GM23338 (cell line): Measurements from ENCODE around the gene PYDC2. TPM values are rescaled to one million over a fixed set of nuclear protein-coding genes. Genes with fewer than 3 reads are reported as not detected.

Source experiments
- ATAC-seq: fragments of 200-7000 bp; cut with Tn5 transposase; 3 replicates; pipeline ENCODE4 v1.9.1; 2020
- DNase-seq: peaks from one replicate; pipeline ENCODE4 v3.0.0-alpha.2; 2015; ENCODE audit warnings: low spot score
- H2AFZ ChIP-seq: fragments of 200-600 bp; sonication (generic); 2 replicates; pipeline ENCODE4 v1.8.0; 2016; ENCODE audit warnings: antibody characterized with exemption, mild to moderate bottlenecking, moderate library complexity
- H3F3A ChIP-seq: fragments of 200-600 bp; sonication (generic); replicated peaks from 2 replicates; pipeline ENCODE4 v1.8.0; 2017; ENCODE audit warnings: antibody characterized with exemption, mixed run types, low read depth
- H3K27ac ChIP-seq: fragments of 200-600 bp; sonication (generic); 2 replicates; pipeline ENCODE4 v1.6.1; 2016; ENCODE audit warnings: low read depth
- H3K27me3 ChIP-seq: fragments of 200-600 bp; sonication (generic); 2 replicates; pipeline ENCODE4 v1.8.0; 2016; ENCODE audit warnings: mild to moderate bottlenecking, mixed run types, moderate library complexity; ENCODE audit not compliant: insufficient read depth
- H3K36me3 ChIP-seq: fragments of 200-600 bp; sonication (generic); 2 replicates; pipeline ENCODE4 v1.8.0; 2016; ENCODE audit warnings: mild to moderate bottlenecking; ENCODE audit not compliant: insufficient read depth
- H3K4me1 ChIP-seq: fragments of 200-600 bp; sonication (generic); 2 replicates; pipeline ENCODE4 v1.8.0; 2016; ENCODE audit warnings: mild to moderate bottlenecking, moderate library complexity; ENCODE audit not compliant: insufficient read depth
- H3K4me2 ChIP-seq: fragments of 200-600 bp; sonication (generic); 2 replicates; pipeline ENCODE4 v1.7.1; 2017; ENCODE audit warnings: mixed run types
- H3K4me3 ChIP-seq: fragments of 200-600 bp; sonication (generic); 2 replicates; pipeline ENCODE4 v1.6.1; 2016; ENCODE audit warnings: mixed run types
- H3K79me2 ChIP-seq: fragments of 200-600 bp; sonication (generic); replicated peaks from 2 replicates; pipeline ENCODE4 v1.8.0; 2017; ENCODE audit warnings: mild to moderate bottlenecking; ENCODE audit not compliant: insufficient read depth
- H3K9me2 ChIP-seq: fragments of 200-600 bp; sonication (generic); 2 replicates; pipeline ENCODE4 v1.8.0; 2017; ENCODE audit not compliant: insufficient read depth
- H4K20me1 ChIP-seq: fragments of 200-600 bp; sonication (generic); replicated peaks from 2 replicates; pipeline ENCODE4 v1.8.0; 2017; ENCODE audit warnings: mild to moderate bottlenecking; ENCODE audit not compliant: insufficient read depth
- H3K27ac Mint-ChIP-seq: 2 replicates; pipeline ENCODE4 v1.8.0; 2020; ENCODE audit warnings: inconsistent platforms, mild to moderate bottlenecking, moderate library complexity, mixed read lengths
- H3K27me3 Mint-ChIP-seq: 3 replicates; pipeline ENCODE4 v1.8.0; 2022; ENCODE audit warnings: low read depth, mild to moderate bottlenecking, moderate library complexity, mixed read lengths, inconsistent platforms; ENCODE audit not compliant: insufficient read depth, poor library complexity
- H3K36me3 Mint-ChIP-seq: 3 replicates; pipeline ENCODE4 v1.8.0; 2021; ENCODE audit warnings: low read depth, mild to moderate bottlenecking, inconsistent platforms, moderate library complexity, mixed read lengths
- H3K4me1 Mint-ChIP-seq: 3 replicates; pipeline ENCODE4 v1.8.0; 2020; ENCODE audit warnings: mild to moderate bottlenecking, inconsistent platforms, mixed read lengths
- H3K4me3 Mint-ChIP-seq: 3 replicates; pipeline ENCODE4 v1.8.0; 2021; ENCODE audit warnings: moderate library complexity, mild to moderate bottlenecking, inconsistent platforms, mixed read lengths
- H3K9me3 Mint-ChIP-seq: 3 replicates; pipeline ENCODE4 v1.8.0; 2020; ENCODE audit warnings: moderate library complexity, mild to moderate bottlenecking, inconsistent platforms, mixed read lengths
- CTCF ChIP-seq, 2 experiments: fragments of 200-600 bp in 1 of 2; sonication (generic) in 1 of 2; conservative IDR thresholded peaks; 2 replicates each; pipeline versions ENCODE4 v1.5.1 to v1.6.1; 2016 to 2017; ENCODE audit warnings: antibody characterized with exemption in 2 of 2, low read depth in 2 of 2, mild to moderate bottlenecking in 2 of 2, moderate library complexity in 1 of 2
- NANOG ChIP-seq: IDR thresholded peaks from 2 replicates; pipeline ENCODE4 v1.6.1; 2016; ENCODE audit warnings: antibody characterized with exemption, borderline replicate concordance
- ZNF331 ChIP-seq: fragments of 250-450 bp; sonication (Bioruptor Pico); IDR thresholded peaks from 2 replicates; pipeline ENCODE4 v1.5.0; 2020; ENCODE audit warnings: low read depth, mild to moderate bottlenecking, moderate library complexity
- ZNF462 ChIP-seq: fragments of 250-450 bp; sonication (Bioruptor Pico); IDR thresholded peaks from 2 replicates; pipeline ENCODE4 v1.5.0; 2020; ENCODE audit warnings: mild to moderate bottlenecking, moderate library complexity
- polyA plus RNA-seq: library from polyadenylated mRNA; unstranded; fragments of >200 nt; fragmentation: Nextera tagmentation; extraction: Ambion mirVana; gene quantifications from 2 replicates; pipeline ENCODE4 v1.2.1, GENCODE V29; 2016
- total RNA-seq: library from RNA; depleted of rRNA; stranded (reverse); fragments of >200 nt; shearing (Covaris generic); gene quantifications from 2 replicates; pipeline ENCODE4 v1.2.3, GENCODE V29; 2014

Gene PYDC2
- total and polyA plus RNA-seq, 2 experiments from 2014 or later, result not detected

GRCh38 chr3:191499307-191500080 is 38.5 kb downstream of the PYDC2 start:
- Histone ChIP-seq H4K20me1 (no peaks in the 10 kb centered on the region), H3K27ac (no peak overlapping the region), H3K9me2 (no peaks in the 10 kb centered on the region), H3K36me3 (no peaks in the 10 kb centered on the region), H3K79me2 (no peaks in the 10 kb centered on the region), H3K4me3 (no peak overlapping the region), H3K4me1 (peaks cover 5% of the 10 kb centered on the region; the same call in 1 of the 2 replicates), H2AFZ (peak overlapping the region; percentile 85; the same call in 1 of the 2 replicates), H3K4me2 (no peak overlapping the region), H3K27me3 (no peaks in the 10 kb centered on the region), H3F3A (no peaks in the 10 kb centered on the region)
- Mint-ChIP-seq H3K36me3 (no peaks in the 10 kb centered on the region), H3K27me3 (no peaks in the 10 kb centered on the region), H3K9me3 (no peaks in the 10 kb centered on the region), H3K4me3 (no peak overlapping the region), H3K27ac (peak overlapping the region; percentile 70; the same call in 1 of the 2 replicates), H3K4me1 (peaks cover 12% of the 10 kb centered on the region)
- ATAC-seq (peak; percentile 86), DNase-seq (peak; percentile 13)
- no peak for TF ChIP-seq NANOG
- no peak for TF ChIP-seq CTCF (conservative IDR thresholded peaks at IDR 0.05; ENCODE audit: low read depth in 2 of 2)
- TF ChIP-seq ZNF462 (CRISPR knock-in tag), result no peak
- no peak for TF ChIP-seq ZNF331
